Measurements from ENCODE around the gene GHRHR.

DNA sequence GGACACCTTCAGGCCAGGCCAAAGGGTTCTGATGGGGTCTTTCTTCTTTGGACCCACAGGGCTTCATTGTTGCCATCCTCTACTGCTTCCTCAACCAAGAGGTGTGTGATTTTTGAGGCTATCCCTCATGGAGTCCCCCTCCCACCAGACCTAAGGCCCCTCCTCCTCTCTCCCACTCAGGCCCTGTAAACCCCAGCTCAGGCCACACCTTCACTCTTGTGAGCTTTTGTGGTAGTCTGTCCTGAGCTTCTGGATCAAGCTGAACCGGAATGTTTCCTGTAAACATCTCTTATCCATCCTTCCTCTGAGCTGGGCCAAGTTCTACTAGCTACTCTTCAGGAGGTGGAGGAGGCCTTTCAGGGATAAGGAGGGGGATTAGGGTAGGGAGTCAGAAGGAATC is 13.5 kb downstream of the GHRHR start:
- TF ChIP-seq, protein P1, sequence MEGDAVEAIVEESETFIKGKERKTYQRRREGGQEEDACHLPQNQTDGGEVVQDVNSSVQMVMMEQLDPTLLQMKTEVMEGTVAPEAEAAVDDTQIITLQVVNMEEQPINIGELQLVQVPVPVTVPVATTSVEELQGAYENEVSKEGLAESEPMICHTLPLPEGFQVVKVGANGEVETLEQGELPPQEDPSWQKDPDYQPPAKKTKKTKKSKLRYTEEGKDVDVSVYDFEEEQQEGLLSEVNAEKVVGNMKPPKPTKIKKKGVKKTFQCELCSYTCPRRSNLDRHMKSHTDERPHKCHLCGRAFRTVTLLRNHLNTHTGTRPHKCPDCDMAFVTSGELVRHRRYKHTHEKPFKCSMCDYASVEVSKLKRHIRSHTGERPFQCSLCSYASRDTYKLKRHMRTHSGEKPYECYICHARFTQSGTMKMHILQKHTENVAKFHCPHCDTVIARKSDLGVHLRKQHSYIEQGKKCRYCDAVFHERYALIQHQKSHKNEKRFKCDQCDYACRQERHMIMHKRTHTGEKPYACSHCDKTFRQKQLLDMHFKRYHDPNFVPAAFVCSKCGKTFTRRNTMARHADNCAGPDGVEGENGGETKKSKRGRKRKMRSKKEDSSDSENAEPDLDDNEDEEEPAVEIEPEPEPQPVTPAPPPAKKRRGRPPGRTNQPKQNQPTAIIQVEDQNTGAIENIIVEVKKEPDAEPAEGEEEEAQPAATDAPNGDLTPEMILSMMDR (IDR thresholded peaks at IDR 0.05): no peak
- TF ChIP-seq POLR2AphosphoS5 (IDR thresholded peaks at IDR 0.05) (no peak), POLR2A (IDR thresholded peaks at IDR 0.05; ENCODE audit: low read depth) (no peak), EP300 (IDR thresholded peaks at IDR 0.05) (no peak)

Data from esophagus muscularis mucosa (tissue), 4 donors.